ENCODE data around the gene SEC14L5. TPM values are rescaled to one million over a fixed set of nuclear protein-coding genes. Genes with fewer than 3 reads are reported as not detected.

The SEC14L5 gene
- total RNA-seq, 1 experiment from 2014 or later, result 1.8 TPM

DNA sequence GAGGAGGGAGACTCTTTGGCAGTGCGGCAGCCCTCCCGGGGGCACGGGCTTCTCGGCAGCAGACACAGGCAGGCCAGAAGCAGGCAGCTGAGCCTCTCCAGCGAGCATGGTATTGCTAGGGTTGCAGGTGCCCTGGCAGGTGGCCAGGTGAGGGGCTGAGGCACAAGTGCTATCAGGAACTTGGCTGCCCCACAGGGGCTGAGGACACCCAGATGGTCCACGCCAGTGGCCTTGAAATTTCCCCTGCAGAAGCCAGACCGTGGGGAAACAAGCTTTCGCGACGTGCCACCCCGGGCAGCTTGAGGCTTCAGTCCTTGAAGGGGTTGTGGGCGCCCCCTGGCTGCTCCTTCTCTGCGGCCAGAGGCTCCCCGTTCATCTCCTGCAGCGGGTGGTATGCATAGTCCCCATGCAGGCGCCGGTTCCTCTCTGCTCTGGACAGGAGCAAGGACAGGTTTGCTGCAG lies 67.1 kb downstream of the SEC14L5 start:
- ChIA-PET CTCF (no interaction called here), POLR2A (ENCODE audit: unreplicated experiment) (no interaction called here)
- Histone ChIP-seq H3K27ac (no peak overlapping the region), H3K27me3 (ENCODE audit: insufficient read depth, low read depth) (no peaks in the 10 kb centered on the region), H4K20me1 (ENCODE audit: insufficient read depth) (no peaks in the 10 kb centered on the region), H3K4me1 (replicated peaks; ENCODE audit: insufficient read depth) (no peaks in the 10 kb centered on the region), H3K9me3 (ENCODE audit: insufficient read depth, low read depth) (no peaks in the 10 kb centered on the region), H3K4me3 (no peak overlapping the region), H3K36me3 (ENCODE audit: low read depth) (no peaks in the 10 kb centered on the region), H2AFZ (no peak overlapping the region), H3K4me2 (no peak overlapping the region), H3K79me2 (ENCODE audit: low read depth) (no peaks in the 10 kb centered on the region), H3F3A (ENCODE audit: insufficient read depth, low read depth) (no peaks in the 10 kb centered on the region), H3K9me2 (ENCODE audit: insufficient read depth) (no peaks in the 10 kb centered on the region)
- no TSS peak for BruUV-seq (replicated peaks)
- TF ChIP-seq EZH2 (IDR thresholded peaks at IDR 0.05; ENCODE audit: low read depth), result no peak
- TF ChIP-seq, protein P1, sequence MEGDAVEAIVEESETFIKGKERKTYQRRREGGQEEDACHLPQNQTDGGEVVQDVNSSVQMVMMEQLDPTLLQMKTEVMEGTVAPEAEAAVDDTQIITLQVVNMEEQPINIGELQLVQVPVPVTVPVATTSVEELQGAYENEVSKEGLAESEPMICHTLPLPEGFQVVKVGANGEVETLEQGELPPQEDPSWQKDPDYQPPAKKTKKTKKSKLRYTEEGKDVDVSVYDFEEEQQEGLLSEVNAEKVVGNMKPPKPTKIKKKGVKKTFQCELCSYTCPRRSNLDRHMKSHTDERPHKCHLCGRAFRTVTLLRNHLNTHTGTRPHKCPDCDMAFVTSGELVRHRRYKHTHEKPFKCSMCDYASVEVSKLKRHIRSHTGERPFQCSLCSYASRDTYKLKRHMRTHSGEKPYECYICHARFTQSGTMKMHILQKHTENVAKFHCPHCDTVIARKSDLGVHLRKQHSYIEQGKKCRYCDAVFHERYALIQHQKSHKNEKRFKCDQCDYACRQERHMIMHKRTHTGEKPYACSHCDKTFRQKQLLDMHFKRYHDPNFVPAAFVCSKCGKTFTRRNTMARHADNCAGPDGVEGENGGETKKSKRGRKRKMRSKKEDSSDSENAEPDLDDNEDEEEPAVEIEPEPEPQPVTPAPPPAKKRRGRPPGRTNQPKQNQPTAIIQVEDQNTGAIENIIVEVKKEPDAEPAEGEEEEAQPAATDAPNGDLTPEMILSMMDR (conservative IDR thresholded peaks at IDR 0.05), result no peak
- intact Hi-C loops (cut with micrococcal nuclease; ENCODE audit: unreplicated experiment), result loop anchor here (2.0 kb wide), 1 partner anchor 514 kb away; no protein-coding TSS in a partner anchor
- DNase-seq, result no peak

DNA sequence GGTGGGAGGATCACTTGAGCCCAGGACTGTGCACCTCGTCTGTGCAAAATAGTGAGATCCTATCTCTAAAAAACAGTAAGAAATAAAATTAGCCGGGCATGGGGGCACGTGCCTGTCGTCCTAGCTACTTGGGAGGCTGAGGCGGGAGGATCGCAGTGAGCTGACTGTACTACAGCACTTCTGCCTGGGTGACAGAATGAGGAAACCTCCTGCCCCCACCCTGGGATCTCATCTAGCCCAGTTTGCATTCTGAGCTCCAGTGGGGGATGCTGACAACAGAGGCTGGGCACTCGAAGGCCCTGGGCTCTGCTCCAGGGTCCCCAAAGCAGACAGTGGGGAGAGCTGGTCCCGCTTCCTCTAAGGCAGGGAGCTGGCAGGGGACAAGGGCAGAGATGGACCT lies 68.5 kb downstream of the SEC14L5 start:
- DNase-seq, result no peak
- Histone ChIP-seq H2AFZ (no peak overlapping the region), H3F3A (ENCODE audit: insufficient read depth, low read depth) (no peaks in the 10 kb centered on the region), H3K9me3 (ENCODE audit: insufficient read depth, low read depth) (no peaks in the 10 kb centered on the region), H3K4me3 (no peak overlapping the region), H3K27me3 (ENCODE audit: insufficient read depth, low read depth) (no peaks in the 10 kb centered on the region), H3K27ac (no peak overlapping the region), H3K4me2 (no peak overlapping the region), H3K4me1 (replicated peaks; ENCODE audit: insufficient read depth) (no peaks in the 10 kb centered on the region), H4K20me1 (ENCODE audit: insufficient read depth) (no peaks in the 10 kb centered on the region), H3K36me3 (ENCODE audit: low read depth) (no peaks in the 10 kb centered on the region), H3K9me2 (ENCODE audit: insufficient read depth) (no peaks in the 10 kb centered on the region), H3K79me2 (ENCODE audit: low read depth) (no peaks in the 10 kb centered on the region)
- BruUV-seq (replicated peaks), result no TSS peak
- TF ChIP-seq EZH2 (IDR thresholded peaks at IDR 0.05; ENCODE audit: low read depth), result no peak
- TF ChIP-seq, protein P1 (conservative IDR thresholded peaks at IDR 0.05), result no peak
- intact Hi-C loops (cut with micrococcal nuclease; ENCODE audit: unreplicated experiment), result no loop called here
- ChIA-PET CTCF (interaction anchor here (0.6 kb wide), 1 partner anchor 143 kb away, joined by 3 read pairs; no protein-coding TSS in a partner anchor), POLR2A (ENCODE audit: unreplicated experiment) (no interaction called here)

DNA sequence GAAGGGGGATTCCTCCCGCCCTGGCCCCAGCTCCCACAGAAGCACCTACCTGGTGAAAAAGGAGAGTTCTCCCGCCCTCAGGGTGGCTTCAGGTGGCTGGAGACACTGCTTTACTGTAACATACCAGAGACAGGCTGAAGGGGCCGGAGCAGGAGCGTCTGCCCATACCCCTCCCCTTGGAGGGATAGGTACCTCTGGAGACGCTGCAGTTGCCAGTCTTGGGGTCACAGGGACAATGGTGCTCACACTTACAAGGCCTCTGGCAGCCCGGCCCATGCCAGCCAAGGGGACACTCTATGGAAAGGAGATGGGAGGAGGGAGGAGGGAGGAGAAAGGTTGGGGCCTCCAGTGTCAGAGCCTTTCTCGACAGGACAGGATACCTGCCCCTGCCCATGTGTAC lies 69.0 kb downstream of the SEC14L5 start:
- no TSS peak for BruUV-seq (replicated peaks)
- intact Hi-C loops (cut with micrococcal nuclease; ENCODE audit: unreplicated experiment), result no loop called here

More for the DNA sequence above, 69.0 kb downstream of the SEC14L5 start:
- no peak for DNase-seq
- H3K27ac ChIP-seq, result no peak overlapping the region
- H3K4me2 ChIP-seq, result no peak overlapping the region
- no peaks in the 10 kb centered on the region for H3K4me1 ChIP-seq (replicated peaks; ENCODE audit: insufficient read depth)
- no peaks in the 10 kb centered on the region for H3K27me3 ChIP-seq (ENCODE audit: insufficient read depth, low read depth)
- H3K4me3 ChIP-seq, result no peak overlapping the region
- no peaks in the 10 kb centered on the region for H3K9me3 ChIP-seq (ENCODE audit: insufficient read depth, low read depth)
- H3K79me2 ChIP-seq (ENCODE audit: low read depth), result no peaks in the 10 kb centered on the region
- CTCF ChIA-PET, result interaction anchor here (0.6 kb wide), 2 partner anchors 143 to 546 kb away, joined by 3 read pairs; no protein-coding TSS in a partner anchor
- no peak for TF ChIP-seq EZH2 (IDR thresholded peaks at IDR 0.05; ENCODE audit: low read depth)
- TF ChIP-seq, protein P1 (conservative IDR thresholded peaks at IDR 0.05), result no peak
- no peaks in the 10 kb centered on the region for H4K20me1 ChIP-seq (ENCODE audit: insufficient read depth)
- no peaks in the 10 kb centered on the region for H3F3A ChIP-seq (ENCODE audit: insufficient read depth, low read depth)
- POLR2A ChIA-PET (ENCODE audit: unreplicated experiment), result no interaction called here
- H3K36me3 ChIP-seq (ENCODE audit: low read depth), result no peaks in the 10 kb centered on the region
- H2AFZ ChIP-seq, result no peak overlapping the region
- H3K9me2 ChIP-seq (ENCODE audit: insufficient read depth), result no peaks in the 10 kb centered on the region
